Osteoblast (primary cell): ENCODE measurements around the gene CDK11A. TPM values are rescaled to one million over a fixed set of nuclear protein-coding genes. Genes with fewer than 3 reads are reported as not detected.
A peak's percentile ranks its signal among the peaks of the same experiment; 100 is the strongest.
"Not testable (repeated sequence)": the region's sequence is repeated elsewhere in the genome, so short reads cannot be mapped to it uniquely, and the experiment has no call there.

Experiments used
- DNase-seq: peaks from one replicate; pipeline ENCODE4 v3.0.0; 2011; ENCODE audit warnings: low spot score, mixed read lengths; ENCODE audit not compliant: insufficient read length; ENCODE audit errors: missing footprints
- H2AFZ ChIP-seq: 2 replicates; pipeline ENCODE4 v1.6.0; 2011; ENCODE audit warnings: mild to moderate bottlenecking, low read length
- H3K27ac ChIP-seq: 2 replicates; pipeline ENCODE4 v1.5.1; 2011; ENCODE audit warnings: mild to moderate bottlenecking, low read depth, low read length, moderate library complexity
- H3K27me3 ChIP-seq: 2 replicates; pipeline ENCODE4 v1.6.0; 2012; ENCODE audit warnings: mild to moderate bottlenecking, control low read depth, inconsistent platforms, low read length, moderate library complexity; ENCODE audit not compliant: insufficient read depth
- H3K36me3 ChIP-seq: 2 replicates; pipeline ENCODE4 v1.5.1; 2011; ENCODE audit warnings: mild to moderate bottlenecking, low read length, control low read depth, moderate library complexity; ENCODE audit not compliant: insufficient read depth
- H3K4me1 ChIP-seq: 2 replicates; pipeline ENCODE4 v1.5.1; 2011; ENCODE audit warnings: mild to moderate bottlenecking, low read length, control low read depth, moderate library complexity; ENCODE audit not compliant: insufficient read depth
- H3K4me2 ChIP-seq: 2 replicates; pipeline ENCODE4 v1.6.0; 2011; ENCODE audit warnings: mild to moderate bottlenecking, low read length; ENCODE audit not compliant: insufficient read depth
- H3K4me3 ChIP-seq: fragments of 200-600 bp; sonication (generic); 3 replicates; pipeline ENCODE4 v1.5.1; 2012; ENCODE audit warnings: mild to moderate bottlenecking, low read length, inconsistent platforms; ENCODE audit not compliant: insufficient read depth
- H3K79me2 ChIP-seq: 2 replicates; pipeline ENCODE4 v1.6.0; 2012; ENCODE audit warnings: mild to moderate bottlenecking, low read length, control low read depth, inconsistent platforms; ENCODE audit not compliant: insufficient read depth
- H3K9me3 ChIP-seq: 2 replicates; pipeline ENCODE4 v1.5.1; 2011; ENCODE audit warnings: low read depth, low read length, control low read depth
- H4K20me1 ChIP-seq: 2 replicates; pipeline ENCODE4 v1.6.0; 2012; ENCODE audit warnings: mild to moderate bottlenecking, low read length, control low read depth; ENCODE audit not compliant: insufficient read depth
- total RNA-seq: library from RNA; depleted of rRNA; stranded (reverse); fragments of >200 nt; gene quantifications from 2 replicates; pipeline ENCODE4 v1.2.3, GENCODE V29; 2012
- TF ChIP-seq, protein P1 (sequence below): IDR thresholded peaks from 2 replicates; pipeline ENCODE4 v1.5.1; 2011; ENCODE audit warnings: mild to moderate bottlenecking, low read depth, low read length, moderate library complexity; ENCODE audit errors: extremely low read depth

The CDK11A gene
- total RNA-seq, 1 donor: 22.1 TPM

DNA sequence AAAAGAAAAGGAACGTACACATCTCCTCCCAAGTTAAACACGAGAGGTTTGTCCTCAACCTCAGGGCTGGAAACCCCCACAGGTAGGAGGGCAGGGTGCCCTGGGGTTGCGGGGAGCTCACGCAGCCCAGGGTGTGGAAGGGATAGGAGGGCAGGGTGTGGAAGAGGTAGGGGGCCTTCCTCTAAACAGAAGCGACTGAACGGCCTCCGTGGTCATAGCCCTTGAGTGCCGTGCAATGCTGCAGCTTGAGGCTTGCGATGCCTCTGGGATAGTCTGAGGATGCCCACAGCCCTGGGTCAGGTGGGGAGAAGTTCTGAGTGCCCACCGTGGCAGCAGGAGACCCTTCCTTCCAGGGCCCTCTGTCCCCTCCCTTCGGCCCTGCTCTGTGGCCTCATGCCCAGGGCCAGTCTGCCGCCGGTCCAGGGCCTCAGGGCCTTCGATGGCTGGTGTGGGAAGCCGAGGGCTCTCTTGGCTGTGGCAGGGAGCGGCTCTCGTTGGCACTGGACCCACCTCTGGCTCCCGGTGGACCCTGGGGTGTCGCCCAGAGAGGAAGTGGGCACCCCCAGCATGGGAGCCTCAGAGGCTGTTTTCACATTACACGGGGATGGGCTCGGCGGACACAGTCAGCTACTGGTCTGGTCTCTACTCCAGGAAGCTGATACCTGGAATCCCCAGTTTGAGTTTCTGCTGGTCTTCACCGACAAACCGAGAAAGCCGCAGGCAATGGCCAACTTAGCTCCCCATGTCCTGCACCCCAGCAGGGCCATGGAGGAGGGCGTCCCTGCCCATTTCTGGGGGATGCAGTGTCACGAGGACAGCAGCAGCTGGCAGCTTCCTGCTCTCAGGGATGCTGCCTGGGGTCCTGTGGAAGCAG, 59.0 kb downstream of the CDK11A start:
- peak; percentile 60 for DNase-seq
- no peaks in the 10 kb centered on the region for H3K79me2 ChIP-seq
- no peaks in the 10 kb centered on the region for H3K9me3 ChIP-seq
- no peak overlapping the region for H3K27ac ChIP-seq
- H3K27me3 ChIP-seq: no peaks in the 10 kb centered on the region
- no peak overlapping the region for H3K4me3 ChIP-seq
- H3K4me1 ChIP-seq: peaks cover 6% of the 10 kb centered on the region
- TF ChIP-seq, protein P1, sequence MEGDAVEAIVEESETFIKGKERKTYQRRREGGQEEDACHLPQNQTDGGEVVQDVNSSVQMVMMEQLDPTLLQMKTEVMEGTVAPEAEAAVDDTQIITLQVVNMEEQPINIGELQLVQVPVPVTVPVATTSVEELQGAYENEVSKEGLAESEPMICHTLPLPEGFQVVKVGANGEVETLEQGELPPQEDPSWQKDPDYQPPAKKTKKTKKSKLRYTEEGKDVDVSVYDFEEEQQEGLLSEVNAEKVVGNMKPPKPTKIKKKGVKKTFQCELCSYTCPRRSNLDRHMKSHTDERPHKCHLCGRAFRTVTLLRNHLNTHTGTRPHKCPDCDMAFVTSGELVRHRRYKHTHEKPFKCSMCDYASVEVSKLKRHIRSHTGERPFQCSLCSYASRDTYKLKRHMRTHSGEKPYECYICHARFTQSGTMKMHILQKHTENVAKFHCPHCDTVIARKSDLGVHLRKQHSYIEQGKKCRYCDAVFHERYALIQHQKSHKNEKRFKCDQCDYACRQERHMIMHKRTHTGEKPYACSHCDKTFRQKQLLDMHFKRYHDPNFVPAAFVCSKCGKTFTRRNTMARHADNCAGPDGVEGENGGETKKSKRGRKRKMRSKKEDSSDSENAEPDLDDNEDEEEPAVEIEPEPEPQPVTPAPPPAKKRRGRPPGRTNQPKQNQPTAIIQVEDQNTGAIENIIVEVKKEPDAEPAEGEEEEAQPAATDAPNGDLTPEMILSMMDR: no peak
- no peak overlapping the region for H3K4me2 ChIP-seq
- no peaks in the 10 kb centered on the region for H4K20me1 ChIP-seq
- H2AFZ ChIP-seq: no peak overlapping the region
- H3K36me3 ChIP-seq: peaks cover 23% of the 10 kb centered on the region

DNA sequence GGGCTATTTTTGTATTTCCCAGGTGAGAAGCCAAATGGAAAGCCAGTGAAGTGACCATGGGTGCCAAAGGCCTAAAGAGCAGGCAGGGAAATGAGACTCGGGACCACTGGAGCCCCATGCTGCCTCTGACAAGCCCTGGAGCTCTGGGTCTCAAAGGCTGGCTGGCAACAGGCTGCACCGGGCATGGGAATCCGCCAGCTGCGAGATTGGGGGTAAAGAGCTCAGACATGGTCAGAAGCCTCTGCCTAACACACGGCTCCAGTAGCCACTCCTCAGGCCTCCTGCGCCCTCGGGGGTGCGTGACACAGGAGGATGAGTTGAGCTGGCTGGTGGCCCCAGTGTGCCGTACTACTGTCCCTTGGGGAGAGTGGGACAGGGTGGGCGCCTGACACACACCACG, 59.8 kb downstream of the CDK11A start:
- H3K27me3 ChIP-seq, H2AFZ ChIP-seq, H3K4me2 ChIP-seq, DNase-seq, H3K27ac ChIP-seq, H3K9me3 ChIP-seq, H3K4me1 ChIP-seq, H3K79me2 ChIP-seq, H3K4me3 ChIP-seq, H4K20me1 ChIP-seq: not testable (repeated sequence)
- peaks cover 15% of the 10 kb centered on the region for H3K36me3 ChIP-seq

DNA sequence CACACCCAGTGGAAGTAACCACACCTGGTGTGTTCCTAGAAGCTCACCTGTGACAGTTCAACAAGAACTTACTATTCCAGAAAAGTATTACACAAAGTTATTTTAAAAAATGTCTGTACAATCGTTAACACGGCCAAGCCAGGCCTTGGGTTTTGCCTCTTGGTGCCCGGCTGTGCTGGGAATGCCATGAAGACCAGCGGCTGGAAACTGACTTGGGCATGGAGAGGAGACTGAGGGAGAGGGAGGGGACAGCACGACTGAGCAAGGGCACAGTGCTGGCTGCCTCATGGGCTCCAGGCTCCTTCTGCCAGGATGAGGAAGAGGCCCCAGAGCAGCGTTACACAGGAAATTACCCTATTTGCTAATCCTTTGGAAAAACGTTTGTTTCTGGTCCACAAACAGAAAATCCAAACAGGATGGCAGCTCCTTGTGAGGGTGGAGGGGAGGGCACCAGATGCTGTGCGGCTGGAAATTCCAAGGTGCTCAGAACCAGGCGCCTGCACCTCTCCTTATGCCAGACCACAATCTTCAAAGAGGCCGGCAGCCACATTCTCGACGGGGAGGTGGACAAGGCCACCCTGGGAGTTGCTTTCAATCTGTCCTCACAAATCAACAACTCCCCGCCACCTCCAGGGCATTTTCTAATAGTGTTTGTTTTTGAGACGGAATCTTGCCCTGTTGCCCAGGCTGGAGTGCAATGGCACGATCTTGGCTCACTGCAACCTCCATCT, 61.2 kb downstream of the CDK11A start:
- not testable (repeated sequence) for H3K4me2 ChIP-seq, H3K4me3 ChIP-seq, H3K79me2 ChIP-seq, H3K9me3 ChIP-seq, H3K4me1 ChIP-seq, H3K27me3 ChIP-seq, DNase-seq, H2AFZ ChIP-seq, H4K20me1 ChIP-seq
- peaks cover 12% of the 10 kb centered on the region for H3K36me3 ChIP-seq
- peak overlapping the region; percentile 24 for H3K27ac ChIP-seq

DNA sequence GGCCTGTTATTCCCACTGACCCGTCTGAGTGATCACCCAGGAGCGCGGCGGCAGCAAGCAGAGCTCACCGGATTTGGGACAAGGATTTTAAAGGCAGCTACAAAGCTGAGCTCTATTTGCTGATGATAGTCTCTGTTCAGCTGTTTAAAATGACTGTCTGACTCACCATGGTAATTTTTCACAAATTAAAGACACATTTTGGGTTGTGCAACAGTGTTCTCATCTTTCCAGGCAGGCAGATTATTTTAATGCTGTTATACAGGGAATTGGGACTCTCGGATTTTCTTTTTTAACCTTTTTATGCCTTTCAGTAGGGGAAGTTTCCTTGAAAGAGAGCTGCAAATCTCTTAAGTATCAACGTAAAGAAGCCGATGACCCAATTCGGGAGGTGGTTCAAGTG, 61.8 kb downstream of the CDK11A start:
- not testable (repeated sequence) for H3K4me1 ChIP-seq, H3K79me2 ChIP-seq, H3K4me3 ChIP-seq, H3K9me3 ChIP-seq, DNase-seq, H2AFZ ChIP-seq, H3K27me3 ChIP-seq, H4K20me1 ChIP-seq, H3K4me2 ChIP-seq
- H3K27ac ChIP-seq: peak overlapping the region; percentile 24
- peaks cover 12% of the 10 kb centered on the region for H3K36me3 ChIP-seq

DNA sequence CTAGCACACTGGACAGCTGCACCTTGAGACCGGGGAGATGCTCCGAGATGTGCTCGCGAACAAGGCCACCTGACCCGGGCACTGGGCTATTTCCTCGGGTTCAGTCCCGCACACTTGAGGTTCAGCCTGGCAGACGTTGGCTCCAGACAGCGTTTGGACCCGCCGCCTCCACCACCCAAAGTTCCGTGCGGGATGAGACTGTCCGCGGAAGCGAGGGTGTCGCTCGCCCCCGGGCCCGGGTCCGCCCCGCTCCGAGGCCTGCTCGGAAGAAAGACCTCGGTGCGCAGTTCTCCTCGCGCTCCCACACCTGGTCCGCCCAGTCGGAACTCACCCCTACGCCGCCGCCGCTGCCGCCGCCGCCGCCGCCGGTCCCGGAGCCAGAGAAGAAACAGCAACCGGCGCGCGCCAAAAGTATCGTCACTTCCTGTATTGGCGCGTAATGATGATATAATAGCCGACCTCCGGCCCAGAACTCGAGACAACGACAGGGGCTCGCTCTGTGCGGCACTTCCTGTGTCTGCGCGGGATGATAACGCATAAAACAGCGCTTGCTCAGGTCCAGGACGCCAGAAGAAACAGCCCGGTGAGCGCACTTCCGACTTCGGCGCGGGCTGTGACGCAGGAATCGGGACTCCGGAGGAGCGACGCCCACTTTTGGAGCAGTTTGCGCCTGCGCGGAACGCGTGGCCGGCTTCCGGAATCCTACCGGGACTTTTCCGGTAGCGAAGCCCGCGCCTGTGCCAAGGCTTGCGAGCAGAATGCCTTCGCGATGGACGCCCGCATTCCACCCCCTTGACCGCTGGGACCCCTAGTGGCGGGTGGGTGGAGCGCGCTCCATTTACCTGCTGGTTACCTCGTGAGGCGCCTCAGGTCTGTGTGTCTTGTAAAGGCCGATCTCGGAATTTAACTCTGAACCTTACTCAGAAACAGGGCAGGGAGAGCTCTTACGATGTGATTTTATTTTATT, 65.3 kb downstream of the CDK11A start, which contains the start of gene CDK11B:
TSS of gene CDK11B (minus strand) at position 422 of the 967 bp plus-strand sequence. CDS start 1,519 bp downstream, outside the sequence.
- H3K4me1 ChIP-seq, H3K27me3 ChIP-seq, H4K20me1 ChIP-seq, H3K9me3 ChIP-seq: not testable (repeated sequence)
- peak within 1 kb of the TSS; percentile 79 for H3K4me3 ChIP-seq
- peak within 1 kb of the TSS; percentile 68 for H2AFZ ChIP-seq
- peaks cover 14% of the 10 kb centered on the region for H3K36me3 ChIP-seq
- H3K27ac ChIP-seq: peak within 1 kb of the TSS; percentile 93
- peaks cover 16% of the 10 kb centered on the region for H3K79me2 ChIP-seq
- peak; percentile 97 for DNase-seq
- peak within 1 kb of the TSS; percentile 69 for H3K4me2 ChIP-seq

Other genes with a start within 250 kb of the CDK11A start
- gene ATAD3A, start 212.2 kb downstream of the CDK11A start, total RNA-seq: 18.6 and 19.9 TPM in 2 replicates
- 1.8 and 2.7 TPM in 2 replicates for gene TMEM240, start 183.7 kb downstream of the CDK11A start, total RNA-seq
- 67.2 and 73.1 TPM in 2 replicates for gene SSU72, start 149.5 kb downstream of the CDK11A start, total RNA-seq
- 2.1 and 2.5 TPM in 2 replicates for gene FNDC10, start 124.2 kb downstream of the CDK11A start, total RNA-seq
- 74.0 and 80.7 TPM in 2 replicates for gene MIB2, start 108.9 kb downstream of the CDK11A start, total RNA-seq
- 0.59 and 1.1 TPM in 2 replicates for gene MMP23B, start 92.2 kb downstream of the CDK11A start, total RNA-seq
- gene CDK11B, start 65.4 kb downstream of the CDK11A start, total RNA-seq: 5.3 and 5.8 TPM in 2 replicates
- gene SLC35E2B, start 31.6 kb downstream of the CDK11A start, total RNA-seq: 33.0 and 38.4 TPM in 2 replicates
- gene NADK, start 54.1 kb upstream of the CDK11A start, total RNA-seq: 43.9 and 45.6 TPM in 2 replicates
- gene GNB1, start 166.7 kb upstream of the CDK11A start, total RNA-seq: 84.6 and 88.7 TPM in 2 replicates
- 0.29 and 0.36 TPM in 2 replicates for gene CALML6, start 190.9 kb upstream of the CDK11A start, total RNA-seq
- not detected in 2 replicates for gene TMEM52, start 194.9 kb upstream of the CDK11A start, total RNA-seq